Measurements from ENCODE around the gene FBXL17.

DNA sequence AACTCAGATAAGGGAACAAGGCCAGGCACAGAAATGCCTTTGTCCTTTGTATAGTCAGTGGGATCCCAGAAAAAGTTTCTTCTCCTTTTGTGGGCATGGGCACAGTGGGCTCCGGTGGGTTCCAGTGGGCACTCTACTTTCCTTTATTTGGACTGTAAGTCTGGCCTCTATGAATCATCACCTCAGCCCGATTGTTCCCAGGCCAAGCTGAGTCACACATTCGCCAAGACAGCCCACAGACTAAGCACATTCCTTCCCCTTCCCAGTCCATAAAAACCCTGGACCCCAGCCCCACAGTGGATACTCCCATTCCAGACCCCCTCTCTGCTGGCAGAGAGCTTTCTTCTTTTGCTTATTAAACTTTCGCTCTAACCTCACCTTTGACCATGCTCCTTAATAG, 165.0 kb downstream of the FBXL17 start:
- TF ChIP-seq, protein P1, sequence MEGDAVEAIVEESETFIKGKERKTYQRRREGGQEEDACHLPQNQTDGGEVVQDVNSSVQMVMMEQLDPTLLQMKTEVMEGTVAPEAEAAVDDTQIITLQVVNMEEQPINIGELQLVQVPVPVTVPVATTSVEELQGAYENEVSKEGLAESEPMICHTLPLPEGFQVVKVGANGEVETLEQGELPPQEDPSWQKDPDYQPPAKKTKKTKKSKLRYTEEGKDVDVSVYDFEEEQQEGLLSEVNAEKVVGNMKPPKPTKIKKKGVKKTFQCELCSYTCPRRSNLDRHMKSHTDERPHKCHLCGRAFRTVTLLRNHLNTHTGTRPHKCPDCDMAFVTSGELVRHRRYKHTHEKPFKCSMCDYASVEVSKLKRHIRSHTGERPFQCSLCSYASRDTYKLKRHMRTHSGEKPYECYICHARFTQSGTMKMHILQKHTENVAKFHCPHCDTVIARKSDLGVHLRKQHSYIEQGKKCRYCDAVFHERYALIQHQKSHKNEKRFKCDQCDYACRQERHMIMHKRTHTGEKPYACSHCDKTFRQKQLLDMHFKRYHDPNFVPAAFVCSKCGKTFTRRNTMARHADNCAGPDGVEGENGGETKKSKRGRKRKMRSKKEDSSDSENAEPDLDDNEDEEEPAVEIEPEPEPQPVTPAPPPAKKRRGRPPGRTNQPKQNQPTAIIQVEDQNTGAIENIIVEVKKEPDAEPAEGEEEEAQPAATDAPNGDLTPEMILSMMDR (conservative IDR thresholded peaks at IDR 0.05; ENCODE audit: low read length), result no peak
- TF ChIP-seq EZH2phosphoT487 (IDR thresholded peaks at IDR 0.05; ENCODE audit: borderline replicate concordance), result no peak
